SKM-1 (cell line): ENCODE results near the gene LAMP5.

ENCODE experiments used
- DNase-seq: peaks from one replicate; lab custom pipeline; 2025; ENCODE audit not compliant: unreplicated experiment; lab: John Stamatoyannopoulos, UW

Gene LAMP5

DNA sequence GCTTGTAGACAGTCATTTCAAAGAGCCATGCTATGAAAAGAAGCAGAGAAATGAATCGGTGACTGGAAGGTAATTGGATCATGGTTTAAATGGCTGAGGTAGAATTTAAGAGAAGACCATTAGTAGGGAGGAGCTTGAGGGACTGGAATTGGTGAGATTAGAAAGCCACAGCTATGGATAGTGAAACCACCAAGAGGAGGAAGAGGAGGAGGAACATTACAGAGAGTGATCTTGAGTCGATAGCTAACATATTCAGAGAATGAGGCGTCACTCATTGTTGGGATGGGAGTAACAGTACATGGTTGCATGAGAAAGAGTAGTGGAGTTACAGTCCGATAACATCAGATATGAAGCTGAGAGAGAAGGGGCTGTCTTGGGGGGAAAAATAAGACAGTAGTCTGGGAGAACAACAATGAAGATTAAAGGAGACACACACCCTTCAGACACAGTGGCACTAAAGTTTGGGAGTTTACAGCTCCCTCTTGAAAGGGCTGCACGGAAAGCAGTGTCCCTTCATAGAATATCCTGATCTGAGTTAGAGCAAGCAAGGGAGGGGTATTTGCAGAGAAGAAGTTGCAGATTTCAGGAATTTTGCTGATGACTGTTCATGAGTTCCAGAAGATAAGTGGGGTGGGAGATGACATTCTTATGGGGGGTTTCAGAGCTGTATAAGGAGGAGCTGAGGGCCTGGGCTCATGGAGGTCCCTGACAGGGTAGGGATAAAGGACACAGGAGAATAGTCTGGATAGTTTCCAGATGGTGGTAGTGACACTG, 15.1 kb upstream of the LAMP5 start:
- DNase-seq = no peak

- DNase-seq = no peak
Measured at GRCh38 chr20:9500121-9500520, 14.3 kb upstream of the LAMP5 start.

DNA sequence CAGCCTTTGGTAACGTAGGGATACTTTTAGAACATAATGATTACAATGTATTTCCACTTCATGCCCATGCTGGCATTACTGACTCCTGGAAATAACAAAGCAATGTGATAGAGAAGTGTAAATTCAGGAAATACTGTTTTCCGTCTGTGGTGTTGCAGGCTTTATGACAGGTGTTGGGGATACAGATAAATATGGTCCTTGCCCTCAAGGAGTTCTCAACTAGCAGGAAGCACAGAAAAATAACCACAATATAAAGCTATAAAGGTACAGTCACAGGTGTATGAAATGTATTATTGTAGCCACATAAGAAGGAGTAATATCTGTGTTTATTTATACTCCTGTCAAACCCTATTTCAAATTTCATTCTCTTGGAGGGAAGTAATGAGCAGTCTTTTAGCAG, 12.9 kb upstream of the LAMP5 start:
- DNase-seq = no peak

- DNase-seq = no peak
Measured at GRCh38 chr20:9503526-9504245, 10.7 kb upstream of the LAMP5 start.

DNA sequence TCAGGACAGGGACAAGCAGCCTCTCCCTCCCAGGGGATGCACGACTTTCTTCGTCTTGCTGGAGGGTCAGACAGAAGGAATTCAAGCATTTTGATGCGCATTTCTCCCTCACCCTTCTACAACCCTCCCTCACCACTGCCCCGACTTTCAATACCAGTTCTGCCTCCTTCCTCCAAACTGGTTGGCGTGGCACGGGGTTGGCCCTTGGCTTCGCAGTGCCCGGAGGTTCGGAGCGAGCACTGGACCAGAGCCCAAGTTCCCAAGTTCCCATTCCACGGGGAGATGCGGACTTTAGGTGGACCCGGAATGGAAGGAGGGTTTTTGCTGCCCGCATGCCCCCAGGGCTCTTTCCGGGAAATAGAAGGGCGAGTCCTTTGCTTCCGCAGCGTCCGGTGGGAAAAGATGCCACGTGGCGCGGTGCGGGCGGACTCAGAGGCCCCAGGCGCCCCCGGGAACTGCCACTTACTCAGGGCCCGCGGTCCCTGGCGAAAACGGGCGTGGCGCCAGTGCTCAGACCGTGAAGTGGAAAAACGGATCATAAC, 8.0 kb upstream of the LAMP5 start:
- no peak for DNase-seq

DNA sequence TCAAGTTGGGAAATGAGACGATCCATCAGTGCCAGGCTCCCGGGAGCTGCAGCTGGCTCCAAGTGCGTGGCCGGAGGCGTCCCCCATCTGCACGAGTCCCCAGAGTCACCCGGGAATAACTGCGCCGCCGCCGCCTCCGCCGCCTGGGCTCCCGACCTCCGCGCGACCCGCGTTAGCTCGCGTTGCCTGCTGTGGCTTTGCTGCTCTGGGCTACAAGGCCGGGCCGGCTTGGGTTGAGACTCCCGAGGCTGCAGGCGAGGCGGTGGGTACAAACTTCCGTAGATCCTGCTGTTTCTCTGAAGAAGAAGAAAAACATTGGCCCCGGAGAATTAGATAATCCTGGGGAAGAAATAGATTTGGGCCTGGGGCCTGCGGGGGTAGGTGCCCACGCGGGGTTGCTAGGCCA, 7.4 kb upstream of the LAMP5 start:
- no peak for DNase-seq

- DNase-seq = no peak
Measured at GRCh38 chr20:9507544-9508239, 6.7 kb upstream of the LAMP5 start.

DNA sequence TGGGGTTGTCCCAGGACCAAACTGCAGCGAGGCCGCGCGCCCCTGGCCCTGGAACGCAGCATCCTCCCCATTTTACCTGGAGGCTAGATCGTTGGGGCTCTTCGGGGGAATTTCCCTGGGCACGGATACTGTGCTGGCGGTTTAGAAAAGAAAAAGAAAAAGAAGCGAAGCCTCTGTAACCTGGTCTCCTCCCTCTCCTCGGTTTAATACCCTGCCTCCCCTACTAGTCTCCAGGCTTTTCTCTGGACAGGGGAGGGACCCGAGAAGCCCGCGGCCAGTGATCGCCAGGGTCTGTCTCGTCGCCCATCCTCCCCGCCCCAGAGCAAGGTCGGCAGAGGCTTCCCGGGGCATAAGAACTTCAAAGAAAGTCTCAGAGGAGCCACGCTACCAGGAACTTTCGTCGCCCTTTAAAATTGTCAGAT, 6.1 kb upstream of the LAMP5 start:
- DNase-seq = no peak

DNA sequence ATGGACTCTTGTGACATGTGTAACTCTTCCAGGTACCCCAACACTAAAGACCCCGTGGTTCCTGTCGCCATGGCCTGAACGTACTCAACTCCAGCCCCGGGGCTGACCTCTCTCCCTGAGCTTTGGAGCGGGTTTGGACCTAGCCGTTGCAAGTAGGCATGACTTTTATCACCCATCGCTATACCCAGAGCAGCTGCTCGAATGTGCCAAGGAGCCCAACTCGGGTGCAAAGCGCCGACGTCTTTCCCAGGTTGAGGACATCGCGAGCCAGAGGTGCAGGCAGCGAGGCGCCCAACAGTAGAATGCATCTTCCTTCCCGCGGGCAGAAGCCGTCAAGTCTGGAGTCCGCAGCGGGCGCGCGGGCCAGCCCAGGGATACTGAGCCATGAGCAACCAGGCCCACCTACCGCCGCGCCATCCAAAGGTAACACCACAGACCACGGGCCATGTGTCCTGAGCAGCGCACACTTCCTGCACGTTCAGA, 5.7 kb upstream of the LAMP5 start:
- DNase-seq = no peak

DNA sequence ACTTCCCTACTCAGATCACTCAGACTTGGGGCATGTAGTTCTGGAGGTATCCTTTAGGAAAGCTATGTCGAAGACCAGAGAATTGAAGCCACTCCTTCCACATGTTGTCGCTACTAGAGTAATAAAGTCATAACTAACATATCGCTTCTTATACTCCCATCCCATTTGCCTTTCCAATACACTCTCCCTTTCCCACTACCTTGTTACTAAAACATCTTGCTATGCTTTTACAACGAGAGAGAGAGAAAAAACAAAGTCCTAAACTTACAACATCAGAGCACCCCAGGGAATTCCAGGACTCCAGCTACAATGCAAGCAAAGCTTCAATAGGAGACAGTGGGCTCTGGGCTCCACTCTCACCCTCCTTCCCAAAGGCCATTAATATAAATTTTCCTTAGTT, 5.1 kb upstream of the LAMP5 start:
- no peak for DNase-seq

- DNase-seq = no peak
Measured at GRCh38 chr20:9510911-9511310, 3.5 kb upstream of the LAMP5 start.

DNA sequence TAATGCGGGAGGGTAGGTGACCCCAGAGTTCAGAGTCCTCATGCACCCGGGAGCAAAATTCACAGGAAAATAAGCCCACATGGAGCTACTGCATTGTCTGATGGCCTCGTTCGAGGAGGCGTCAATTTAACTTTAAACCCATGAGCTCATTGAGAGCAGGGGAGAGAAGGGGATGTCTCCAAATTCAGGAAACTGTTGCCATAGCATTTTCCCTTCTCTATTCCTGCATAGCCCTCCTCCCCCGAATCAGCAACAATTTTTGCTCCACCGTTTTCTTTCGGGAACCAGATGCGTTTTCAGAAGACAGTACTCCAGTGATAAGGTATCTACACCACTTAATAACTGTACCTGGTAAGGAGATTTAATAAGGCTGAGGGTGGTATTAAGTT, 324 bp upstream of the LAMP5 start:
- no peak for DNase-seq

DNA sequence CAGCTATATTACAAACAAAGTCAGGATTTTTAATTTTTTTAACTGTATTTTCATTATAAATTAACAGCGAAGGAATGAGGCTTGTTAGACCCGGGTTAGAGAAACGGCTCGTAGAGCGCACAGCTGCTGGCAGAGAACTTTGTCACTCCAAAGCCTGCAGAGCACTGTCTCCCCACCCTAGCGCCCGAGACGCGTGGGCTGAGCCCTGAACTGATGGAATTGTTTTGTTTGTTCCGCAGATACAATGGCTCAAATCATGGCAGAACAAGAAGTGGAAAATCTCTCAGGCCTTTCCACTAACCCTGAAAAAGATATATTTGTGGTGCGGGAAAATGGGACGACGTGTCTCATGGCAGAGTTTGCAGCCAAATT, 810 bp downstream of the LAMP5 start:
- DNase-seq = no peak

- no peak for DNase-seq
Measured at GRCh38 chr20:9515741-9516233, 1.4 kb downstream of the LAMP5 start.

DNA sequence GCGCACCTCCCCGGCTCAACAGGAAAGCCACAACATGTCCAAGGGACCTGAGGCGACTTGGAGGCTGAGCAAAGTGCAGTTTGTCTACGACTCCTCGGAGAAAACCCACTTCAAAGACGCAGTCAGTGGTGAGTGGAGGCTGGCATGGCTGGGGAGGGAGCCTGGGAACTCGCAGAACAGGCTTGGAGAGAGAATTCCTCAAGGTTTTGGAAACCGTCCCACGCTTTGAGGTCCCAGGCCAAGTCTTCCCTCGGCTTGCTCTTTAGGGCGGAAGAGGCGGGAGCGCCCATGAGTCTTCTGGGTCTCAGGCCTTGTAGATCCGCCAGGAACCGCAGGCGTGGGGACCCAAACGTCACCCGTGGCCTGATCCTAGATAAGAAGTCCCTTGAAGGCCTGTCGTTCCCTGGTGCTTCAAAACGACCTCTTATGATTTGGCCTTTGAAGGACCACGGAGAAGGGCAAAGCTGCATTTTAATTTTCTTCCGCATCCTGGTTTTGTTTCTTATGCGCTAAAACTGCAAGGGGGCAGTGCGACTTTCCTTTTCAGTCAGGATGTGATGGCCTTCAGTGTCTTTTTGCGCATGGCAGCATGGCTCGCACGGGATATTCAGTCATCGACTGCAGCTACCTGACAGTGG, 2.0 kb downstream of the LAMP5 start:
- DNase-seq = no peak

DNA sequence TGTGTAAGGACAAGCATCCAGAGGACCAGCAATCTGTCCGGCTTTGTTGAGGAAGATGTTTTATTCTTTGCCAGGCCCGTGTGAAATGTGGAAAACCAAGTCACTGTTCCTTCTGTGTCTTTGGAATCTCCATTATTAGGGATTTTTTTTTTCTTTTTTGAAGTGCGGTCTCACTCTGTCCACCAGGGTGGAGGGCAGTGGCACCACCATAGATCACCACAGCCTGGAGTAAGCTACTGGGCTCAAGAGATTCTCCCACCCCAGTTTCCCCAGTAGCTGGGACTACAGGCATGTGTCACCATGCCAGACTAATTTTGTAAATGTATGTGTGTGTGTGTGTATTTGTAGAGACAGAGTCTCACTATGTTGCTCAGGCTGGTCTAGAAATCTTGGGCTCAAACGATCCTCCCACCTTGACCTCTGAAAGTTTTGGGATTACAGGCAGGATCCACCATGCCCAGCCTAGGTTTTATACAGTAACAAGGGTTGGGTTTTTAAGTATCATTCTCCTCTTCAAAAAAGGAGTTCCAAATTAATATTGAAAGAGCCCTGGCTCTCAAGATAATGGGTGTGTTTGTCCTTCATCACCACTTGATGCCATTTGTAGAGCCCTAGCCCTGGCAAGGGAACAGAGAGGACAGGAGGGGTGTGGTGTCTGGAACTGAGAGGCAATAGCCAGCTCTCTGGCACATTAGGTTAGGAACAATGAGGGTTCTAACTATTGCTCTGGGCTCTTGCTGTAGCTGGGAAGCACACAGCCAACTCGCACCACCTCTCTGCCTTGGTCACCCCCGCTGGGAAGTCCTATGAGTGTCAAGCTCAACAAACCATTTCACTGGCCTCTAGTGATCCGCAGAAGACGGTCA, 3.1 kb downstream of the LAMP5 start:
- DNase-seq = no peak

- DNase-seq = no peak
Measured at GRCh38 chr20:9518576-9519175, 4.3 kb downstream of the LAMP5 start.

- no peak for DNase-seq
Measured at GRCh38 chr20:9520086-9520485, 5.7 kb downstream of the LAMP5 start.

DNA sequence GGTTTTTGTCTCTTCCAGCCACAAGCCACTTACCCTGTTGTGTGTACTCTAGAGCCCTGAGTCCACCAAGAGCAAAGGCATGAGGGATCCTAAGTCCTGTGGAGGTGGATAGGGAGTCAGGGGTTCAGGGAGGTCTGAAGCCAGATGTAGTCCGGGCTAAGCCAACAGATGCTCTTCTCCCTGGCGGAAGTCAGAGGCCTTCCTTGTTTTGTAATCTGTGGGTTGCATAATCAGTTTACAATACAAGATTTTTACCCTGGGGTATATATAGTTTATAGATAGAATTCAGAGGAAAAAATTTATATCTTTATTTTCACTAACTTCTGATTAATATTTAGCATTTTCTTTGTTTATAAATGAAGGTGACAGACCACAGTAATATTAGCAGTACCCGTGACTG, 9.2 kb downstream of the LAMP5 start:
- DNase-seq = no peak

GRCh38 chr20:9531581-9531980, 17.2 kb downstream of the LAMP5 start:
- no peak for DNase-seq
